ENCODE data around the gene PROP1. TPM values are rescaled to one million over a fixed set of nuclear protein-coding genes. Genes with fewer than 3 reads are reported as not detected.

PROP1 gene
- total and polyA plus RNA-seq, 2 of the 4 experiments (the other 2 are of a cell fraction), result not detected

- no peak overlapping the region for H2BK15ac ChIP-seq (ENCODE audit: low read depth, low read length)
- in situ Hi-C loops (cut with MboI; ENCODE audit: low sequenced_read_pairs), result no loop called here
- H4K8ac ChIP-seq (ENCODE audit: low read depth in 2 of 2, low read length in 2 of 2), result no peak overlapping the region
- dilution Hi-C loops (cut with HindIII; ENCODE audit: low sequenced_read_pairs, unreplicated experiment), result no loop called here
- H4K20me1 ChIP-seq (ENCODE audit: insufficient read depth, low read length), result no peaks in the 10 kb centered on the region
- no peaks in the 10 kb centered on the region for H3K36me3 ChIP-seq (ENCODE audit: control insufficient read depth, insufficient read depth, low read length)
- no peaks in the 10 kb centered on the region for H3K9me1 ChIP-seq (ENCODE audit: insufficient read depth, low read length)
- TF ChIP-seq RFX5 (IDR thresholded peaks at IDR 0.05; ENCODE audit: low read depth, low read length) (no peak), MXI1 (IDR thresholded peaks at IDR 0.05; ENCODE audit: borderline replicate concordance, low read depth, low read length) (no peak), RAD21 (IDR thresholded peaks at IDR 0.05; ENCODE audit: low read length) (no peak), CHD1 (IDR thresholded peaks at IDR 0.05; ENCODE audit: low read depth, low read length) (no peak), CEBPB (IDR thresholded peaks at IDR 0.05; ENCODE audit: low read depth, low read length) (no peak), CTCF (conservative IDR thresholded peaks at IDR 0.05; ENCODE audit: low read depth, low read length) (no peak), RCOR1 (IDR thresholded peaks at IDR 0.05; ENCODE audit: insufficient replicate concordance, low read length) (no peak), SMC3 (IDR thresholded peaks at IDR 0.05; ENCODE audit: low read depth, low read length) (no peak), MAFK (IDR thresholded peaks at IDR 0.05; ENCODE audit: low read depth, low read length) (no peak), ELK1 (IDR thresholded peaks at IDR 0.05; ENCODE audit: borderline replicate concordance, low read depth, low read length) (no peak), MAZ (IDR thresholded peaks at IDR 0.05; ENCODE audit: borderline replicate concordance, low read depth, low read length) (no peak)
- H2AFZ ChIP-seq (replicated peaks; ENCODE audit: low read length, poor library complexity), result no peak overlapping the region
- no peak overlapping the region for H3K9ac ChIP-seq (ENCODE audit: low read depth, low read length)
- DNase-seq, result no peak
- no peak overlapping the region for H3K18ac ChIP-seq (ENCODE audit: low read depth, low read length)
- H2AK9ac ChIP-seq (replicated peaks; ENCODE audit: low read depth, low read length, poor library complexity), result no peak overlapping the region
- ATAC-seq (ENCODE audit: low read depth), result no peak
- H3K56ac ChIP-seq (ENCODE audit: extremely low read depth, insufficient read depth, low read length), result no peak overlapping the region
- no peak overlapping the region for H2BK5ac ChIP-seq (ENCODE audit: low read depth, low read length, poor library complexity, severe bottlenecking)
- no peaks in the 10 kb centered on the region for H3K4me1 ChIP-seq (ENCODE audit: control insufficient read depth, insufficient read depth, low read length)
- no peaks in the 10 kb centered on the region for H3K79me1 ChIP-seq (ENCODE audit: low read depth in 1 of 2, low read length in 2 of 2)
- no peaks in the 10 kb centered on the region for H3K27me3 ChIP-seq (ENCODE audit: control insufficient read depth, insufficient read depth, low read length)
- H2BK20ac ChIP-seq (ENCODE audit: low read depth, low read length), result no peak overlapping the region
- ChIA-PET POLR2A (ENCODE audit: unreplicated experiment) (no interaction called here), CTCF (no interaction called here)
- no peak overlapping the region for H3K14ac ChIP-seq (replicated peaks; ENCODE audit: low read depth, low read length)
- H2AK5ac ChIP-seq (ENCODE audit: low read depth, low read length), result no peak overlapping the region
- no TSS peak for BruUV-seq (replicated peaks)
- no peak overlapping the region for H3K4me2 ChIP-seq (ENCODE audit: low read depth, low read length)
- WGBS, 2 experiments (ENCODE audit: extremely low coverage in 2 of 2, insufficient read length in 1 of 2), result no CpG with 5 or more reads among the region's 14 CpGs
- H3K4me3 ChIP-seq (ENCODE audit: insufficient read depth, low read depth, low read length), result no peak overlapping the region
- no peak overlapping the region for H4K5ac ChIP-seq (ENCODE audit: low read depth, low read length)
- H3K23ac ChIP-seq (ENCODE audit: low read depth, low read length), result no peak overlapping the region
- H3K4ac ChIP-seq (ENCODE audit: low read depth, low read length), result no peak overlapping the region
- intact Hi-C loops (cut with micrococcal nuclease), result no loop called here
- peaks cover 3% of the 10 kb centered on the region for H3K9me3 ChIP-seq (ENCODE audit: control insufficient read depth, insufficient read depth, low read length)
- H2BK120ac ChIP-seq (ENCODE audit: low read depth, low read length), result no peak overlapping the region
- no peak overlapping the region for H4K91ac ChIP-seq (ENCODE audit: insufficient read depth, low read depth, low read length)
- no peak overlapping the region for H3K27ac ChIP-seq (ENCODE audit: insufficient read depth, low read length)
Observed at GRCh38 chr5:177963966-177964365, 32.1 kb downstream of the PROP1 start.
